SK-N-SH (cell line): ENCODE results near the gene MICAL2.

ENCODE experiments used
- CTCF ChIP-seq: fragments of 200-600 bp; sonication (generic); IDR thresholded peaks from 2 replicates; pipeline ENCODE4 v1.6.1; 2017; ENCODE audit warnings: antibody characterized with exemption, mild to moderate bottlenecking, moderate library complexity
- EP300 ChIP-seq, 2 experiments: IDR thresholded peaks; 2 replicates each; pipeline versions ENCODE4 v1.4.0 to v1.6.1; 2012; ENCODE audit warnings: borderline replicate concordance in 1 of 2, low read depth in 1 of 2, low read length in 1 of 2
- EZH2phosphoT487 ChIP-seq: fragments of 200-600 bp; sonication (generic); IDR thresholded peaks from 2 replicates; pipeline ENCODE4 v1.6.1; 2017; ENCODE audit warnings: low read depth, mixed run types, mild to moderate bottlenecking, antibody characterized with exemption, moderate library complexity, borderline replicate concordance
- GABPA ChIP-seq: IDR thresholded peaks from 2 replicates; pipeline ENCODE4 v1.4.0; 2012; ENCODE audit warnings: low read depth, mild to moderate bottlenecking
- PBX3 ChIP-seq: IDR thresholded peaks from 2 replicates; pipeline ENCODE4; 2012
- POLR2AphosphoS5 ChIP-seq: IDR thresholded peaks from 2 replicates; pipeline ENCODE4 v1.6.1; 2012; ENCODE audit warnings: low read depth, low read length
- SMC3 ChIP-seq: IDR thresholded peaks from 2 replicates; pipeline ENCODE4 v1.6.1; 2012; ENCODE audit warnings: low read depth, low read length, improper control_type of control experiment

DNA sequence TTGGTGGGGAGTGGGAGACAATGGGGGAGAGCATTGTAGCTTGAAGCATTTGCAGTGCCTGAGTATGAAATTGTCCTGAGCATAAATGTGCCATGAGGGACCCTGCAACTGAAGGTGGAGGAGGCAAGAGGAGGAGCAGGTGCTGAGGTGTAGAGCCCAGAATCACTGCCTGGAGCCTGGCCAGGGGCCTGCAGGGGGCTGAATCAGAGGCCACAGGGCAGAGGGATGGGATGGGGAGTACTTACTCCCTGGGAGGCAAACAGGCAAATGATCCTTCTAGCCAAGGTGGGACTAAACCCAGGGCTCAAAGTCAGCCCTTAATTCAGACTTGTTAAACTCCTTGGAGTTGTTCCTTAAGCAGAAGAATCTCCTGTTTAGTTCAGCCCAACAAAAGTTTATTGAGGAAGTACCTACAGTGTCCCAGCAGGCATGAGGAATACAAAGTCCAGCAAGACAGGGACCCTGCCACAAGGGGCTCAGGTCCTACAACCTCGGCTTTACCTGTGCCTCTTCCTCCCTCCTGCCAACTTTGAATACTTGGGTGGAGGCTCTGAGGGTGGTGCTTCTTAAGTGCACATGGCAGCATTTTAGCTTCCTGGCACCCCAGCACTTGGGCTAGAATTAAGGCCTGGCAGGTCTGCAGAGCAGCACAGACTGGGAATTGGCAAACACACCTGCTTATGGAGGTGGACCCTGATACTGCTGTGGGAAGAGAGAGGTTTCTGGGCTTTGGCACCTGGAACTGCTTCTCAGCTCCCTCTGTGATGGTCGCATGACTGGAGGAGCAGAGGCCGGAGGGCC is 20.0 kb downstream of the MICAL2 start:
- TF ChIP-seq GABPA = no peak
- TF ChIP-seq SMC3 = no peak
- TF ChIP-seq EP300 (IDR thresholded peaks at IDR 0.05; ENCODE audit: borderline replicate concordance in 1 of 2, low read depth in 1 of 2, low read length in 1 of 2) = no peak
- TF ChIP-seq PBX3 = no peak
- no peak for TF ChIP-seq EZH2phosphoT487
- no peak for TF ChIP-seq POLR2AphosphoS5
- no peak for TF ChIP-seq CTCF
